HepG2 (cell line): ENCODE data around the gene RAPGEF6. TPM values are rescaled to one million over a fixed set of nuclear protein-coding genes. Genes with fewer than 3 reads are reported as not detected.

Experiments
- ATAC-seq: fragments of 200-7000 bp; cut with Tn5 transposase; 3 replicates; pipeline ENCODE4 v1.9.1; 2020; ENCODE audit warnings: mild to moderate bottlenecking, moderate library complexity
- BruUV-seq: library from RNA; stranded (reverse); fragments of 400-500 nt; replicated peaks from 2 replicates; lab custom pipeline; 2021; lab: Mats Ljungman, UMichigan
- CTCF ChIA-PET: fragments of 300-600 bp; formaldehyde crosslinking; extraction: SDS; loops from one replicate; lab custom pipeline; 2021; ENCODE audit warnings: low total read pairs, inconsistent platforms, low intra/inter-chr PET ratio; lab: Yijun Ruan, JAX
- POLR2A ChIA-PET: fragments of 350-600 bp; sonication (Branson Sonifier 250); formaldehyde crosslinking; loops from one replicate; lab custom pipeline; 2020; ENCODE audit warnings: antibody characterized with exemption, inconsistent platforms; lab: Yijun Ruan, JAX
- DNase-seq: peaks from one replicate; pipeline ENCODE4 v3.0.0-alpha.2; 2015; ENCODE audit warnings: low spot score
- FAIRE-seq: peaks from 3 replicates; lab custom pipeline; 2011; peaks lifted over from hg19 to GRCh38; lab: Jason Lieb, UNC
- H2AFZ ChIP-seq: one replicate; pipeline ENCODE4 v1.6.1; 2011; ENCODE audit warnings: low read length, inconsistent platforms
- H3K27ac ChIP-seq: fragments of 300-600 bp; 3 replicates; pipeline ENCODE4 v1.8.0; 2011; ENCODE audit warnings: mixed run types, mild to moderate bottlenecking, mixed read lengths, low read length, inconsistent platforms; ENCODE audit not compliant: insufficient read depth; ENCODE audit errors: extremely low read length
- H3K27me3 ChIP-seq, 2 experiments: fragments of 200-600 bp in 1 of 2; 2 replicates in 1 of 2; 3 replicates in 1 of 2; pipeline versions ENCODE4 v1.6.0 to v1.8.0; 2011; ENCODE audit warnings: low read length in 2 of 2, mild to moderate bottlenecking in 2 of 2, moderate library complexity in 2 of 2, inconsistent platforms in 1 of 2; ENCODE audit not compliant: insufficient read depth in 2 of 2, control insufficient read depth in 1 of 2
- H3K36me3 ChIP-seq, 2 experiments: fragments of 200-600 bp in 1 of 2; replicated peaks in 1 of 2; 2 replicates in 1 of 2; 3 replicates in 1 of 2; pipeline versions ENCODE4 v1.5.1 to v1.8.0; 2011; ENCODE audit warnings: low read length in 2 of 2, inconsistent platforms in 1 of 2; ENCODE audit not compliant: insufficient read depth in 2 of 2, control insufficient read depth in 1 of 2
- H3K4me1 ChIP-seq: 2 replicates; pipeline ENCODE4 v1.5.1; 2012; ENCODE audit warnings: low read length, inconsistent platforms; ENCODE audit not compliant: insufficient read depth
- H3K4me2 ChIP-seq: 2 replicates; pipeline ENCODE4 v1.6.0; 2011; ENCODE audit warnings: low read depth, low read length, inconsistent platforms
- H3K4me3 ChIP-seq, 3 experiments: fragments of 200-600 bp in 1 of 3; sonication (generic), shearing (Covaris generic) in 1 of 3; replicated peaks in 1 of 3; 2 replicates each; pipeline ENCODE4 v1.5.1; 2011 to 2016; ENCODE audit warnings: low read length in 3 of 3, inconsistent platforms in 2 of 3, low read depth in 2 of 3, mild to moderate bottlenecking in 2 of 3, control low read depth in 1 of 3, mixed read lengths in 1 of 3; ENCODE audit not compliant: insufficient read depth in 1 of 3
- H3K79me2 ChIP-seq: one replicate; pipeline ENCODE4 v1.6.1; 2011; ENCODE audit warnings: low read length, inconsistent platforms; ENCODE audit not compliant: insufficient read depth
- H3K9ac ChIP-seq: 2 replicates; pipeline ENCODE4 v1.6.0; 2011; ENCODE audit warnings: mild to moderate bottlenecking, low read depth, low read length, inconsistent platforms; ENCODE audit not compliant: insufficient read depth
- H3K9me3 ChIP-seq: 2 replicates; pipeline ENCODE4 v1.5.1; 2012; ENCODE audit warnings: mild to moderate bottlenecking, low read length
- H4K20me1 ChIP-seq: 2 replicates; pipeline ENCODE4 v1.6.0; 2011; ENCODE audit warnings: inconsistent platforms, mild to moderate bottlenecking, low read length, moderate library complexity; ENCODE audit not compliant: insufficient read depth
- BATF2 ChIP-seq: sonication (generic); formaldehyde crosslinking; IDR thresholded peaks from 2 replicates; pipeline ENCODE4 v1.8.0; 2022; ENCODE audit warnings: mild to moderate bottlenecking, missing genetic modification reagents, moderate library complexity
- FOXA1 ChIP-seq, 2 experiments: fragments of 450-650 bp in 1 of 2; sonication (generic) in 1 of 2; formaldehyde crosslinking in 1 of 2; IDR thresholded peaks; 2 replicates each; pipeline versions ENCODE4 v1.4.0 to v1.6.1; 2016 to 2020; ENCODE audit warnings: missing genetic modification reagents in 1 of 2
- MAFF ChIP-seq: IDR thresholded peaks from 2 replicates; pipeline ENCODE4 v1.6.1; 2011; ENCODE audit warnings: low read depth, low read length, improper control_type of control experiment
- MXD1 ChIP-seq: sonication (generic); formaldehyde crosslinking; IDR thresholded peaks from 2 replicates; pipeline ENCODE4 v1.4.0; 2020; ENCODE audit warnings: mild to moderate bottlenecking, missing genetic modification reagents
- RBAK ChIP-seq: sonication (generic); formaldehyde crosslinking; IDR thresholded peaks from 2 replicates; pipeline ENCODE4 v1.5.1; 2020; ENCODE audit warnings: mild to moderate bottlenecking, missing genetic modification reagents
- RBM22 ChIP-seq: fragments of 200-400 bp; formaldehyde crosslinking; optimal IDR thresholded peaks from 2 replicates; pipeline ENCODE3; 2017; ENCODE audit warnings: mild to moderate bottlenecking, low read length, moderate library complexity
- RFX5 ChIP-seq: IDR thresholded peaks from 2 replicates; pipeline ENCODE4 v1.6.1; 2011; ENCODE audit warnings: low read depth, low read length, improper control_type of control experiment
- SETDB1 ChIP-seq: sonication (generic); formaldehyde crosslinking; IDR thresholded peaks from 2 replicates; pipeline ENCODE4 v1.5.1; 2020; ENCODE audit warnings: missing genetic modification reagents, mild to moderate bottlenecking, borderline replicate concordance
- SRSF4 ChIP-seq: fragments of 200-400 bp; formaldehyde crosslinking; IDR thresholded peaks from one replicate; pipeline ENCODE4 v1.6.1; 2018; ENCODE audit warnings: mild to moderate bottlenecking, low read depth, low read length, moderate library complexity; ENCODE audit not compliant: poor library complexity, severe bottlenecking
- WGBS: methylation state at CpG from one replicate; pipeline ENCODE4 v1.1.6; 2017; ENCODE audit warnings: low lambda C conversion rate; 5-methylcytosine and 5-hydroxymethylcytosine counted together
- in situ Hi-C: cut with HindIII; loops from 2 replicates; pipeline ENCODE4 v1.10.0; 2017; ENCODE audit warnings: low pct_unique_long_range_greater_than_20kb; ENCODE audit not compliant: extremely low pct_ligation_motif_present
- intact Hi-C: fragments of 100-400 bp; cut with micrococcal nuclease; formaldehyde crosslinking; loops from one replicate; pipeline ENCODE4 v1.10.0; 2022; ENCODE audit not compliant: unreplicated experiment
- polyA plus RNA-seq, 8 experiments: library from polyadenylated mRNA; depleted of rRNA in 3 of 8; stranded (reverse) in 7 of 8; unstranded in 1 of 8; fragments of >200 nt; fragmentation: Illumina TruSeq in 4 of 8; extraction: Trizol in 4 of 8; gene quantifications; 2 replicates each; pipeline versions ENCODE4 v1.2.1 to v1.2.3, GENCODE V29; 2011 to 2016; ENCODE audit warnings: low read depth in 4 of 8, missing spikeins in 1 of 8, mixed read lengths in 1 of 8; ENCODE audit not compliant: insufficient read depth in 1 of 8
- total RNA-seq, 5 experiments: library from RNA; depleted of rRNA; stranded (reverse); fragments of >200 nt; fragmentation: Illumina TruSeq; extraction: Trizol; gene quantifications; 2 replicates each; pipeline ENCODE4 v1.2.3, GENCODE V29; 2016; ENCODE audit warnings: low read depth in 1 of 5

RAPGEF6 gene
- total and polyA plus RNA-seq, 2 of the 13 experiments (the other 11 are each of a cell fraction or from before 2014, with no cell fraction given) = 7.7 to 24.6 TPM

GRCh38 chr5:131491749-131492148, 143.3 kb downstream of the RAPGEF6 start:
- Histone ChIP-seq H3K9me3 (no peaks in the 10 kb centered on the region), H3K36me3 (peaks cover 16 to 39% of the 10 kb centered on the region in 2 experiments), H3K27me3 (no peaks in the 10 kb centered on the region), H4K20me1 (no peaks in the 10 kb centered on the region), H3K4me3 (no peak overlapping the region), H2AFZ (no peak overlapping the region), H3K4me2 (no peak overlapping the region), H3K27ac (no peak overlapping the region), H3K79me2 (no peaks in the 10 kb centered on the region), H3K4me1 (peaks cover 12% of the 10 kb centered on the region), H3K9ac (no peak overlapping the region)
- TF ChIP-seq RBM22 = peak; percentile 18
- TF ChIP-seq SRSF4 = no peak
- no peak for DNase-seq
- in situ Hi-C loops (no loop called here), intact Hi-C loops (no loop called here)
- WGBS = 100% methylated on average over 1 of the region's 1 CpG
- ATAC-seq = no peak
- BruUV-seq = no TSS peak
- no peak for FAIRE-seq
- ChIA-PET POLR2A (no interaction called here), CTCF (no interaction called here)

- WGBS = 97% methylated on average over 3 of the region's 3 CpGs
- H3K4me1 ChIP-seq = no peaks in the 10 kb centered on the region
- TF ChIP-seq SETDB1 (CRISPR knock-in tag) = no peak
- no peak for TF ChIP-seq RFX5
- no peak for TF ChIP-seq FOXA1 (IDR thresholded peaks at IDR 0.05)
- no peak for TF ChIP-seq FOXA1 (CRISPR knock-in tag; IDR thresholded peaks at IDR 0.05)
- no peak for TF ChIP-seq BATF2 (CRISPR knock-in tag)
- no peak for TF ChIP-seq MXD1 (CRISPR knock-in tag)
- TF ChIP-seq RBAK (CRISPR knock-in tag) = no peak
- TF ChIP-seq MAFF = no peak
- TF ChIP-seq, all 625 proteins: peak for 0
- CTCF ChIA-PET = no interaction called here
- FAIRE-seq = no peak
- BruUV-seq = no TSS peak
- POLR2A ChIA-PET = no interaction called here
- H2AFZ ChIP-seq = no peak overlapping the region
- intact Hi-C loops (no loop called here), in situ Hi-C loops (no loop called here)
- H3K27ac ChIP-seq = no peak overlapping the region
- DNase-seq = no peak
- no peak overlapping the region for H3K4me3 ChIP-seq
- H3K9ac ChIP-seq = no peak overlapping the region
- H3K4me2 ChIP-seq = no peak overlapping the region
- no peaks in the 10 kb centered on the region for H4K20me1 ChIP-seq
- peaks cover 14 to 47% of the 10 kb centered on the region in 2 experiments for H3K36me3 ChIP-seq
- no peak for ATAC-seq
- H3K79me2 ChIP-seq = no peaks in the 10 kb centered on the region
- H3K27me3 ChIP-seq = no peaks in the 10 kb centered on the region
- H3K9me3 ChIP-seq = no peaks in the 10 kb centered on the region
These were observed 146.6 kb downstream of the RAPGEF6 start for GRCh38 chr5:131488463-131488862.
